ENCODE data around the gene MUC13. TPM values are rescaled to one million over a fixed set of nuclear protein-coding genes. Genes with fewer than 3 reads are reported as not detected.

Gene MUC13
- total and polyA plus RNA-seq, 8 donors, result 1.2 to 9.9 (median 3.5) TPM

GRCh38 chr3:124876401-124876878 lies 58.1 kb downstream of the MUC13 start:
- Histone ChIP-seq H3K27me3 (no peaks in the 10 kb centered on the region), H3K27ac (peak overlapping the region in 1 of 4 donors; percentile 20), H3K9me3 (no peaks in the 10 kb centered on the region), H3K4me3 (no peak overlapping the region), H3K4me1 (peaks cover 0 to 18% (median 0%) of the 10 kb centered on the region in 3 donors), H3K36me3 (no peaks in the 10 kb centered on the region)
- TF ChIP-seq CTCF (IDR thresholded peaks at IDR 0.05), result no peak
- 75 to 79% methylated on average over 3 of the region's 3 CpGs for WGBS, 2 donors
- intact Hi-C loops (cut with DNase I), result no loop called here
- DNase-seq, result no peak
- peak in 2 of 4 donors; percentile 11 to 51 for ATAC-seq
- FAIRE-seq, result no peak

- no peak overlapping the region for H3K4me3 ChIP-seq
- WGBS, 2 donors, result 86 to 92% methylated on average over 1 of the region's 1 CpG
- H3K27ac ChIP-seq, result no peak overlapping the region
- H3K36me3 ChIP-seq, result no peaks in the 10 kb centered on the region
- intact Hi-C loops (cut with DNase I), result no loop called here
- ATAC-seq (no peak), DNase-seq (no peak), FAIRE-seq (no peak)
- H3K4me1 ChIP-seq, result peaks cover 0 to 5% (median 0%) of the 10 kb centered on the region in 3 donors
- no peaks in the 10 kb centered on the region for H3K9me3 ChIP-seq
- no peak for TF ChIP-seq CTCF (IDR thresholded peaks at IDR 0.05)
- no peaks in the 10 kb centered on the region for H3K27me3 ChIP-seq
Observed at GRCh38 chr3:124873226-124873625, 61.3 kb downstream of the MUC13 start.

DNA sequence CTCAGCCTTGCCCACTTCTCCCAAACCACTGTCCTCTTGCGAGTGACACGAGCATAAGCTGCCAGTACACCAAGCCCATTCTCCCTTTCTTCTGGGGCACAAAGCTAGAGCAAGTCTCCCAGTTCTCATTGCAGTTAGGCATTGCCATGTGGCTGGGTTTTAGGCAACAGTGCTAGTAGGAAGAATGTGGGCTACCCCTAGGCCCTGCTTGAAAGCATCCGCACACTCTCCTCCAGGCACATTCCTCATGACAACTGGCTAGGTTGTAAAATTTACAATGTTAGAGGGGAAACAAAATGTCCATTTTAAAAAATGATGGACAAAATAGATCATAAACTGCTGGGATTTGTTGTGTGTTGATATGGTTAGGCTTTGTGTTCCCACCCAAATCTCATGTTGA lies 67.0 kb downstream of the MUC13 start:
- FAIRE-seq (no peak), DNase-seq (no peak), ATAC-seq (no peak)
- 99 to 100% methylated on average over 3 of the region's 3 CpGs for WGBS, 2 donors
- no peaks in the 10 kb centered on the region for H3K27me3 ChIP-seq
- no peak overlapping the region for H3K4me3 ChIP-seq
- intact Hi-C loops (cut with DNase I), result no loop called here
- no peak overlapping the region for H3K27ac ChIP-seq
- no peaks in the 10 kb centered on the region for H3K9me3 ChIP-seq
- no peaks in the 10 kb centered on the region for H3K4me1 ChIP-seq
- no peaks in the 10 kb centered on the region for H3K36me3 ChIP-seq
- TF ChIP-seq CTCF (IDR thresholded peaks at IDR 0.05), result no peak

- Histone ChIP-seq H3K27ac (no peak overlapping the region), H3K27me3 (no peaks in the 10 kb centered on the region), H3K36me3 (no peaks in the 10 kb centered on the region), H3K9me3 (no peaks in the 10 kb centered on the region), H3K4me3 (no peak overlapping the region), H3K4me1 (peaks cover 0 to 4% (median 0%) of the 10 kb centered on the region in 3 donors)
- FAIRE-seq (no peak), DNase-seq (no peak), ATAC-seq (no peak)
- intact Hi-C loops (cut with DNase I), result no loop called here
- TF ChIP-seq CTCF (IDR thresholded peaks at IDR 0.05), result no peak
- 60 to 74% methylated on average over 2 of the region's 2 CpGs for WGBS, 2 donors
Observed at GRCh38 chr3:124862006-124862405, 72.5 kb downstream of the MUC13 start.

GRCh38 chr3:124861041-124861440 lies 73.5 kb downstream of the MUC13 start:
- no peak for TF ChIP-seq CTCF (IDR thresholded peaks at IDR 0.05)
- intact Hi-C loops (cut with DNase I), result no loop called here
- Histone ChIP-seq H3K4me1 (peaks cover 0 to 4% (median 0%) of the 10 kb centered on the region in 3 donors), H3K27me3 (no peaks in the 10 kb centered on the region), H3K9me3 (no peaks in the 10 kb centered on the region), H3K4me3 (no peak overlapping the region), H3K36me3 (no peaks in the 10 kb centered on the region), H3K27ac (peak overlapping the region in 1 of 4 donors; percentile 13)
- DNase-seq, result no peak
- WGBS, 2 donors, result 84 to 91% methylated on average over 9 of the region's 9 CpGs
- ATAC-seq, result no peak
- FAIRE-seq, result no peak

Measured in pancreas (tissue), 10 donors.